ENCODE measurements around the gene FBXW4.

Gene FBXW4

GRCh38 chr10:101587725-101588653 lies 107.0 kb downstream of the FBXW4 start, which contains the start of the genes DPCD and POLL:
DPCD (plus strand) TSS chr10:101588321; CDS start chr10:101588337, 16 bp downstream.
POLL (minus strand) TSS chr10:101588257; CDS start chr10:101587360, 897 bp downstream.
- DNase-seq (ENCODE audit: low spot score) (peak; percentile 96), FAIRE-seq (peak; percentile 53)

GRCh38 chr10:101585841-101586240 lies 109.1 kb downstream of the FBXW4 start:
- no peak for DNase-seq (ENCODE audit: low spot score)
- no peak for FAIRE-seq

- no peak for FAIRE-seq
- no peak for DNase-seq (ENCODE audit: low spot score)
Measured at GRCh38 chr10:101580486-101581399, 114.2 kb downstream of the FBXW4 start.

- no peak for DNase-seq (ENCODE audit: low spot score)
Measured at GRCh38 chr10:101579516-101579870, 115.5 kb downstream of the FBXW4 start.

GRCh38 chr10:101578803-101579515 lies 116.0 kb downstream of the FBXW4 start:
- FAIRE-seq (peak; percentile 27), DNase-seq (ENCODE audit: low spot score) (no peak)

More at GRCh38 chr10:101579516-101579870, 115.5 kb downstream of the FBXW4 start:
- no peak for FAIRE-seq

GRCh38 chr10:101578192-101578591 lies 116.8 kb downstream of the FBXW4 start:
- FAIRE-seq: no peak
- no peak for DNase-seq (ENCODE audit: low spot score)

GRCh38 chr10:101577121-101577871 lies 117.7 kb downstream of the FBXW4 start:
- FAIRE-seq (no peak), DNase-seq (ENCODE audit: low spot score) (no peak)

GRCh38 chr10:101576211-101576863 lies 118.6 kb downstream of the FBXW4 start:
- no peak for DNase-seq (ENCODE audit: low spot score)

GRCh38 chr10:101575580-101576210 lies 119.3 kb downstream of the FBXW4 start:
- no peak for DNase-seq (ENCODE audit: low spot score)
- no peak for FAIRE-seq

More at GRCh38 chr10:101576211-101576863, 118.6 kb downstream of the FBXW4 start:
- FAIRE-seq: no peak

- FAIRE-seq (no peak), DNase-seq (ENCODE audit: low spot score) (no peak)
Measured at GRCh38 chr10:101575091-101575490, 119.9 kb downstream of the FBXW4 start.

GRCh38 chr10:101573885-101574753 lies 120.9 kb downstream of the FBXW4 start:
- FAIRE-seq (no peak), DNase-seq (ENCODE audit: low spot score) (no peak)

- FAIRE-seq: no peak
- DNase-seq (ENCODE audit: low spot score): no peak
Measured at GRCh38 chr10:101572785-101573184, 122.2 kb downstream of the FBXW4 start.

- FAIRE-seq (no peak), DNase-seq (ENCODE audit: low spot score) (no peak)
Measured at GRCh38 chr10:101572126-101572525, 122.8 kb downstream of the FBXW4 start.

- FAIRE-seq (no peak), DNase-seq (ENCODE audit: low spot score) (no peak)
Measured at GRCh38 chr10:101571271-101571925, 123.6 kb downstream of the FBXW4 start.

- FAIRE-seq: no peak
- DNase-seq (ENCODE audit: low spot score): no peak
Measured at GRCh38 chr10:101570428-101571270, 124.3 kb downstream of the FBXW4 start.

- DNase-seq (ENCODE audit: low spot score) (peak; percentile 92), FAIRE-seq (peak; percentile 9)
Measured at GRCh38 chr10:101569622-101570427, 125.1 kb downstream of the FBXW4 start.

Measured in urothelium cell line (cell line).